Right lobe of liver (tissue), 4 donors: ENCODE measurements around the gene TERB1.

Source experiments
- POLR2A ChIP-seq: fragments of 450-650 bp; IDR thresholded peaks from one replicate; pipeline ENCODE4 v1.6.1; 2017; ENCODE audit warnings: antibody characterized with exemption, mild to moderate bottlenecking
- TF ChIP-seq, protein P1 (sequence below), 4 donors: fragments of 200-600 bp in 3 of 4; fragments of 450-650 bp in 1 of 4; IDR thresholded peaks; one replicate each; pipeline versions ENCODE4 v1.5.1 to v1.8.0; 2016 to 2022; ENCODE audit warnings: antibody characterized with exemption in 4 of 4, mild to moderate bottlenecking in 2 of 4
- donor health status: DM: no; HTN: no; CAD: no.
- donor health status: DM: no; HTN: no; CAD: no.
- donor health status: DM: no; HTN: yes; CAD: no.

DNA sequence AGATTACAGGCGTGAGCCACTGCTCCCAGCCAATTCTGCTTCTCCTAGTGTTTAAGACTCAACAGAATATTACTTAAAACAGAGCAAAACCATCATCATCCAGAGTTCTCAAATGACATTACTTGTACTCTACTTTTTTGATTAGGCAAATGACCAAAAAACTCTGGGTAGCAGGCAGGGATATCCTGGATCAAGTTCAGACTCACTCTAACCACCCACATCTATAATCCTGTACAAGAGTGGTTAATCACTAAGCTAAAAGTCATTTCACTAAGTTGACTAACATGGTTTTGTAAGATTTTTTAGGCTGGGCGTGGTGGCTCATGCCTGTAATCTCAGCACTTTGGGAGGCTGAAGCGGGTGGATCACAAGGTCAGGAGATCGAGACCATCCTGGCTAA lies 22.6 kb upstream of the TERB1 start:
- TF ChIP-seq, protein P1, sequence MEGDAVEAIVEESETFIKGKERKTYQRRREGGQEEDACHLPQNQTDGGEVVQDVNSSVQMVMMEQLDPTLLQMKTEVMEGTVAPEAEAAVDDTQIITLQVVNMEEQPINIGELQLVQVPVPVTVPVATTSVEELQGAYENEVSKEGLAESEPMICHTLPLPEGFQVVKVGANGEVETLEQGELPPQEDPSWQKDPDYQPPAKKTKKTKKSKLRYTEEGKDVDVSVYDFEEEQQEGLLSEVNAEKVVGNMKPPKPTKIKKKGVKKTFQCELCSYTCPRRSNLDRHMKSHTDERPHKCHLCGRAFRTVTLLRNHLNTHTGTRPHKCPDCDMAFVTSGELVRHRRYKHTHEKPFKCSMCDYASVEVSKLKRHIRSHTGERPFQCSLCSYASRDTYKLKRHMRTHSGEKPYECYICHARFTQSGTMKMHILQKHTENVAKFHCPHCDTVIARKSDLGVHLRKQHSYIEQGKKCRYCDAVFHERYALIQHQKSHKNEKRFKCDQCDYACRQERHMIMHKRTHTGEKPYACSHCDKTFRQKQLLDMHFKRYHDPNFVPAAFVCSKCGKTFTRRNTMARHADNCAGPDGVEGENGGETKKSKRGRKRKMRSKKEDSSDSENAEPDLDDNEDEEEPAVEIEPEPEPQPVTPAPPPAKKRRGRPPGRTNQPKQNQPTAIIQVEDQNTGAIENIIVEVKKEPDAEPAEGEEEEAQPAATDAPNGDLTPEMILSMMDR (IDR thresholded peaks at IDR 0.05) = no peak
- no peak for TF ChIP-seq POLR2A
